Measurements from ENCODE around the gene PCDH17. TPM values are rescaled to one million over a fixed set of nuclear protein-coding genes. Genes with fewer than 3 reads are reported as not detected.

Gene PCDH17
- total and polyA plus RNA-seq, 2 of the 8 experiments (the other 6 are each of a cell fraction or from before 2014, with no cell fraction given), result 0.20 to 0.60 TPM

DNA sequence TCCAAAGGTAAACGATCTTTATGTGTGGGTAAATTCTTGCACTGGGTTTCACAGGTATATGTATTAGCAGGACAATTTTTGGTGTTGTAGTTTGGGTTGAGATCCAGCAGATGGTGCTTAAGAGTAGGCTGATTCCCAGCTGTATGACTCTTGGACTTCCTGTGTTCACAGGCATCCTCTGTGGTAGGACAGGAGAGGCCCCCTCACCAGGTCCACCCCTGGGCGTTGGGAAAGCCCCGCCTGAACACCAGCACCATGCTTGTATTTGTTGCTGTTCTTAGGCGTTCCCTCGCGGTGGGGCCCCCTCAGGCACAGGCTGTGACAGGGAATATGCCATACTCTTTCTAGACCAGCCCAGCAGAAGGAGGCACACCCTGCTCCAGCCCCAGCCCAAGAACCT is 49.5 kb upstream of the PCDH17 start (continued):
- TF ChIP-seq, protein P1, sequence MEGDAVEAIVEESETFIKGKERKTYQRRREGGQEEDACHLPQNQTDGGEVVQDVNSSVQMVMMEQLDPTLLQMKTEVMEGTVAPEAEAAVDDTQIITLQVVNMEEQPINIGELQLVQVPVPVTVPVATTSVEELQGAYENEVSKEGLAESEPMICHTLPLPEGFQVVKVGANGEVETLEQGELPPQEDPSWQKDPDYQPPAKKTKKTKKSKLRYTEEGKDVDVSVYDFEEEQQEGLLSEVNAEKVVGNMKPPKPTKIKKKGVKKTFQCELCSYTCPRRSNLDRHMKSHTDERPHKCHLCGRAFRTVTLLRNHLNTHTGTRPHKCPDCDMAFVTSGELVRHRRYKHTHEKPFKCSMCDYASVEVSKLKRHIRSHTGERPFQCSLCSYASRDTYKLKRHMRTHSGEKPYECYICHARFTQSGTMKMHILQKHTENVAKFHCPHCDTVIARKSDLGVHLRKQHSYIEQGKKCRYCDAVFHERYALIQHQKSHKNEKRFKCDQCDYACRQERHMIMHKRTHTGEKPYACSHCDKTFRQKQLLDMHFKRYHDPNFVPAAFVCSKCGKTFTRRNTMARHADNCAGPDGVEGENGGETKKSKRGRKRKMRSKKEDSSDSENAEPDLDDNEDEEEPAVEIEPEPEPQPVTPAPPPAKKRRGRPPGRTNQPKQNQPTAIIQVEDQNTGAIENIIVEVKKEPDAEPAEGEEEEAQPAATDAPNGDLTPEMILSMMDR (IDR thresholded peaks at IDR 0.05; ENCODE audit: control extremely low read depth in 1 of 3, insufficient read depth in 1 of 3, low read depth in 1 of 3, low read length in 3 of 3), result peak in 2 of 3 experiments; percentile 50 to 61; a peak in 3 of 4 replicates
- TF ChIP-seq, protein P2, sequence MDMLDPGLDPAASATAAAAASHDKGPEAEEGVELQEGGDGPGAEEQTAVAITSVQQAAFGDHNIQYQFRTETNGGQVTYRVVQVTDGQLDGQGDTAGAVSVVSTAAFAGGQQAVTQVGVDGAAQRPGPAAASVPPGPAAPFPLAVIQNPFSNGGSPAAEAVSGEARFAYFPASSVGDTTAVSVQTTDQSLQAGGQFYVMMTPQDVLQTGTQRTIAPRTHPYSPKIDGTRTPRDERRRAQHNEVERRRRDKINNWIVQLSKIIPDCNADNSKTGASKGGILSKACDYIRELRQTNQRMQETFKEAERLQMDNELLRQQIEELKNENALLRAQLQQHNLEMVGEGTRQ (IDR thresholded peaks at IDR 0.05; ENCODE audit: low read length), result no peak
- no peak for TF ChIP-seq KDM1A (IDR thresholded peaks at IDR 0.05; ENCODE audit: borderline replicate concordance, low read length)
- no peak for TF ChIP-seq GTF2F1 (IDR thresholded peaks at IDR 0.05; ENCODE audit: borderline replicate concordance, low read depth, low read length)
- no peak for TF ChIP-seq JUN (IDR thresholded peaks at IDR 0.05; ENCODE audit: low read depth, low read length)
- no peak for TF ChIP-seq RNF2 (IDR thresholded peaks at IDR 0.05; ENCODE audit: borderline replicate concordance, low read depth, low read length, missing control alignments, poor library complexity, severe bottlenecking)

Measured in H1 (cell line).